ENCODE data around the gene FRS2. TPM values are rescaled to one million over a fixed set of nuclear protein-coding genes. Genes with fewer than 3 reads are reported as not detected.
A peak's percentile ranks its signal among the peaks of the same experiment; 100 is the strongest.

Gene FRS2
- total RNA-seq, 2 donors from 2014 or later, result 4.9 to 14.3 TPM

DNA sequence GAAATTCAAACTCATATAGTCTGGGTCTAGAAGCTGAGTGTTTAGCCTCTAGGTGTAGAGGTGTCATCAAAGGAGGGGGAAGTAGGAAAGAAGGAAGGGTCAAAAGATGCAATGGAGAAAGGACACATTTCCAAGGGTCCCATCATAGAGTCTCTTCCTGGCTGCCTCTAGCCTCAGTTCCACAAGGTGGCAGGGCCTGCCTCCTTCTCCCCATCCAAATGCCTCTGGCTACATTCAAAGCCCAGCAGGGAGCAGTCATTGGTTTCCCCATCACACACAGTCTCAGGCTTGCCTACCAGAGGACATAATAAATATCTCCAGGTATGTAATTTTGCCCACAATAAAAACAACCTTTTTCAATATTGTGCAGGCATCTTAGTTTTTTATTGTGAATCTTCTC is 113.0 kb downstream of the FRS2 start:
- intact Hi-C loops (cut with DNase I), result loop anchor here (10.0 kb wide), 1 partner anchor 288 kb away; no protein-coding TSS in a partner anchor
- Histone ChIP-seq H3K9me3 (no peaks in the 10 kb centered on the region), H3K4me1 (peaks cover 12% of the 10 kb centered on the region), H3K4me3 (no peak overlapping the region), H3K36me3 (replicated peaks in 1 of 2; ENCODE audit: insufficient read depth in 1 of 2, low read depth in 2 of 2) (peaks cover 0 to 7% of the 10 kb centered on the region in 2 donors), H3K27me3 (no peaks in the 10 kb centered on the region), H3K27ac (no peak overlapping the region)
- TF ChIP-seq POLR2A (IDR thresholded peaks at IDR 0.05) (no peak), CTCF (IDR thresholded peaks at IDR 0.05) (no peak)
- DNase-seq, result no peak
- no peak for ATAC-seq

GRCh38 chr12:69585189-69586062 is 115.2 kb downstream of the FRS2 start, which contains the start of gene CCT2:
Gene CCT2, plus strand, starts transcription at chr12:69585459. Its CDS starts 63 bp downstream, at chr12:69585522.
- H3K9me3 ChIP-seq, result no peaks in the 10 kb centered on the region
- TF ChIP-seq POLR2A (IDR thresholded peaks at IDR 0.05), result peak; percentile 68 to 90 (median 89)
- TF ChIP-seq CTCF (IDR thresholded peaks at IDR 0.05), result peak in 4 of 7 experiments; percentile 20 to 35 (median 29)
- ATAC-seq (peak; percentile 100), DNase-seq (peak; percentile 97 to 98 (median 97))
- no peaks in the 10 kb centered on the region for H3K27me3 ChIP-seq
- H3K27ac ChIP-seq, result peak within 1 kb of the TSS; percentile 59 to 85 (median 75)
- intact Hi-C loops (cut with DNase I), result loop anchor here (10.0 kb wide), 1 partner anchor 291 kb away; no protein-coding TSS in a partner anchor
- H3K4me1 ChIP-seq, result peaks cover 11% of the 10 kb centered on the region
- peaks cover 0 to 25% of the 10 kb centered on the region in 2 donors for H3K36me3 ChIP-seq (replicated peaks in 1 of 2; ENCODE audit: insufficient read depth in 1 of 2, low read depth in 2 of 2)
- WGBS, 2 donors, result 1% methylated on average over 44 to 60 of the region's 63 CpGs
- H3K4me3 ChIP-seq, result peak within 1 kb of the TSS; percentile 90 to 99

GRCh38 chr12:69588527-69588926 is 118.3 kb downstream of the FRS2 start:
- peaks cover 11% of the 10 kb centered on the region for H3K4me1 ChIP-seq
- no peaks in the 10 kb centered on the region for H3K27me3 ChIP-seq
- peaks cover 0 to 38% of the 10 kb centered on the region in 2 donors for H3K36me3 ChIP-seq (replicated peaks in 1 of 2; ENCODE audit: insufficient read depth in 1 of 2, low read depth in 2 of 2)
- intact Hi-C loops (cut with DNase I), result loop anchor here (10.0 kb wide), 1 partner anchor 294 kb away; no protein-coding TSS in a partner anchor
- ATAC-seq (no peak), DNase-seq (no peak)
- H3K9me3 ChIP-seq, result no peaks in the 10 kb centered on the region
- WGBS, 2 donors, result 86 to 87% methylated on average over 4 of the region's 4 CpGs
- TF ChIP-seq POLR2A (IDR thresholded peaks at IDR 0.05) (no peak), CTCF (IDR thresholded peaks at IDR 0.05) (no peak)
- H3K27ac ChIP-seq, result no peak overlapping the region
- no peak overlapping the region for H3K4me3 ChIP-seq

GRCh38 chr12:69589082-69589481 is 118.9 kb downstream of the FRS2 start:
- ATAC-seq (no peak), DNase-seq (no peak)
- H3K27me3 ChIP-seq, result no peaks in the 10 kb centered on the region
- WGBS, 2 donors, result 88 to 95% methylated on average over 2 of the region's 2 CpGs
- intact Hi-C loops (cut with DNase I), result loop anchor here (10.0 kb wide), 1 partner anchor 294 kb away; no protein-coding TSS in a partner anchor
- no peak overlapping the region for H3K4me3 ChIP-seq
- H3K27ac ChIP-seq, result no peak overlapping the region
- peaks cover 11% of the 10 kb centered on the region for H3K4me1 ChIP-seq
- H3K9me3 ChIP-seq, result no peaks in the 10 kb centered on the region
- TF ChIP-seq CTCF (IDR thresholded peaks at IDR 0.05) (no peak), POLR2A (IDR thresholded peaks at IDR 0.05) (no peak)
- peaks cover 0 to 42% of the 10 kb centered on the region in 2 donors for H3K36me3 ChIP-seq (replicated peaks in 1 of 2; ENCODE audit: insufficient read depth in 1 of 2, low read depth in 2 of 2)
